ENCODE data around the gene SYT2. TPM values are rescaled to one million over a fixed set of nuclear protein-coding genes. Genes with fewer than 3 reads are reported as not detected.

The SYT2 gene
- 0.07 TPM in 1 of 2 replicates, not detected in the other for total RNA-seq (2011; cell fraction: chromatin; rRNA removed; ENCODE audit: low replicate concordance)
- total RNA-seq (2011; cell fraction: nucleolus; rRNA removed) = not detected in 2 replicates
- not detected in 2 replicates for total RNA-seq (2011; cell fraction: nucleoplasm; rRNA removed)
- total RNA-seq (2014; rRNA removed) (not detected in 2 replicates), total RNA-seq (2014; rRNA removed; fragmentation: Illumina TruSeq; extraction: Trizol) (not detected in 2 replicates), total RNA-seq (2015; rRNA removed; fragmentation: Illumina TruSeq; extraction: Trizol) (not detected in 2 replicates), total RNA-seq (2021) (0.02 TPM in 1 of 2 replicates, not detected in the other), polyA plus RNA-seq (2011; rRNA removed) (not detected in 2 replicates), polyA plus RNA-seq (2014; fragmentation: Illumina TruSeq; extraction: Trizol) (not detected in 2 replicates), polyA plus RNA-seq (2014; fragmentation: Nextera tagmentation; extraction: Ambion mirVana) (not detected), polyA plus RNA-seq (2014; rRNA removed) (not detected in 2 replicates), polyA minus RNA-seq (2011; rRNA and poly(A)+ RNA removed) (not detected in 2 replicates), Bru-seq, nascent RNA (percentile 3 among the genes with signal in this experiment), BruChase-seq, experiment 1, labeled RNA remaining after a 2-hour chase (percentile 7 among the genes with signal in this experiment), BruChase-seq, experiment 2, labeled RNA remaining after a 6-hour chase (percentile 15 among the genes with signal in this experiment)
- polyA plus RNA-seq (2011; cell fraction: cytosol; rRNA removed) = not detected in 2 replicates
- not detected in 2 replicates for polyA plus RNA-seq (2011; cell fraction: nucleus; rRNA removed)
- polyA plus RNA-seq (2012) = 0.04 TPM in 1 of 2 replicates, not detected in the other
- not detected in 2 replicates for polyA minus RNA-seq (2011; cell fraction: cytosol; rRNA and poly(A)+ RNA removed)
- not detected in 2 replicates for polyA minus RNA-seq (2011; cell fraction: nucleus; rRNA and poly(A)+ RNA removed)
- long read RNA-seq, experiment 1 = 0 reads
- long read RNA-seq, experiment 2 = 0 reads
- long read RNA-seq, experiment 3 = 0 reads

- no peak within 1 kb of the TSS for H2AFZ ChIP-seq (ENCODE audit: low read depth, low read length)
- TF ChIP-seq IFI16 (CRISPR knock-in tag; IDR thresholded peaks at IDR 0.05) (no peak), KLF16 (IDR thresholded peaks at IDR 0.05) (no peak), MBD2 (IDR thresholded peaks at IDR 0.05; ENCODE audit: borderline replicate concordance, low read depth) (no peak), THRB (CRISPR knock-in tag; conservative IDR thresholded peaks at IDR 0.05) (no peak), ZFP1 (CRISPR knock-in tag; IDR thresholded peaks at IDR 0.05) (no peak), SMAD2 (IDR thresholded peaks at IDR 0.05; ENCODE audit: low read depth, low read length) (no peak), BRF1 (IDR thresholded peaks at IDR 0.05; ENCODE audit: borderline replicate concordance, extremely low read depth, insufficient read length) (no peak), POLR2A (conservative IDR thresholded peaks at IDR 0.05) (no peak)
- TF ChIP-seq, protein P1, sequence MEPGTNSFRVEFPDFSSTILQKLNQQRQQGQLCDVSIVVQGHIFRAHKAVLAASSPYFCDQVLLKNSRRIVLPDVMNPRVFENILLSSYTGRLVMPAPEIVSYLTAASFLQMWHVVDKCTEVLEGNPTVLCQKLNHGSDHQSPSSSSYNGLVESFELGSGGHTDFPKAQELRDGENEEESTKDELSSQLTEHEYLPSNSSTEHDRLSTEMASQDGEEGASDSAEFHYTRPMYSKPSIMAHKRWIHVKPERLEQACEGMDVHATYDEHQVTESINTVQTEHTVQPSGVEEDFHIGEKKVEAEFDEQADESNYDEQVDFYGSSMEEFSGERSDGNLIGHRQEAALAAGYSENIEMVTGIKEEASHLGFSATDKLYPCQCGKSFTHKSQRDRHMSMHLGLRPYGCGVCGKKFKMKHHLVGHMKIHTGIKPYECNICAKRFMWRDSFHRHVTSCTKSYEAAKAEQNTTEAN (CRISPR knock-in tag; IDR thresholded peaks at IDR 0.05) = no peak
- no peaks in the 10 kb centered on the region for H3K36me3 ChIP-seq (ENCODE audit: control insufficient read depth, insufficient read depth, low read length)
- peaks cover 0 to 16% of the 10 kb centered on the region in 2 experiments; a peak in 2 of 5 replicates for H3K4me1 ChIP-seq (replicated peaks in 1 of 2; ENCODE audit: control insufficient read depth in 2 of 2, insufficient read depth in 2 of 2, low read length in 2 of 2)
- no peaks in the 10 kb centered on the region for H3K9me1 ChIP-seq (ENCODE audit: control insufficient read depth, insufficient read depth, low read length)
- no peaks in the 10 kb centered on the region for H3K9me3 ChIP-seq (replicated peaks; ENCODE audit: control insufficient read depth, insufficient read depth, low read depth, low read length)
- no peak within 1 kb of the TSS for H3K4me3 ChIP-seq
- CTCF ChIA-PET (ENCODE audit: low intra/inter-chr PET ratio) = interaction anchor here (0.6 to 0.7 kb wide), 2 partner anchors 510 to 517 kb away, joined by 3 to 5 read pairs; no protein-coding TSS in a partner anchor
- H3K27me3 ChIP-seq (ENCODE audit: control insufficient read depth in 2 of 2, insufficient read depth in 2 of 2, low read length in 2 of 2) = peaks cover 68 to 84% of the 10 kb centered on the region in 2 experiments
- H3K9ac ChIP-seq (ENCODE audit: insufficient read depth in 1 of 2, low read depth in 2 of 2, low read length in 2 of 2) = no peak within 1 kb of the TSS
- ATAC-seq (peak; percentile 74), FAIRE-seq (no peak), DNase-seq (ENCODE audit: extremely low read depth in 1 of 4, low spot score in 3 of 4) (peak; percentile 32 to 81 (median 58))
- in situ Hi-C loops (cut with MboI) = loop anchor here (25.0 kb wide), 1 partner anchor 223 kb away; no protein-coding TSS in a partner anchor
- 12% methylated on average over 41 of the region's 64 CpGs for WGBS (ENCODE audit: insufficient coverage, low coverage, missing lambda C conversion rate)
- BruUV-seq (replicated peaks) = no TSS peak
- H4K20me1 ChIP-seq (replicated peaks; ENCODE audit: control insufficient read depth, insufficient read depth, low read length) = peaks cover 12% of the 10 kb centered on the region
- POLR2A ChIA-PET = interaction anchor here (0.6 to 1.0 kb wide), 5 partner anchors 18 to 495 kb away, joined by 3 to 5 read pairs (median 3); no protein-coding TSS in a partner anchor
- no peak within 1 kb of the TSS for H3K27ac ChIP-seq (ENCODE audit: extremely low read depth, low read depth, low read length)
- no peak within 1 kb of the TSS for H3K4me2 ChIP-seq (ENCODE audit: insufficient read depth, low read length)
- intact Hi-C loops (cut with micrococcal nuclease) = loop anchor here (10.0 kb wide), 2 partner anchors 246 to 366 kb away; partner anchors contain the start of genes PPP1R12B and UBE2T
- no peaks in the 10 kb centered on the region for H3K79me2 ChIP-seq (ENCODE audit: control insufficient read depth, insufficient read depth, low read length)
These were observed at the start of gene SYT2 for GRCh38 chr1:202710070-202711045. Gene SYT2 (minus strand): TSS chr1:202710454. CDS start chr1:202605772, 104,682 bp downstream.
